DND-41 (cell line): ENCODE measurements around the gene LRGUK.

Experiments used
- ATAC-seq: fragments of 200-7000 bp; cut with Tn5 transposase; 3 replicates; pipeline ENCODE4 v1.9.1; 2021; ENCODE audit warnings: low read depth; ENCODE audit not compliant: insufficient read depth
- DNase-seq: peaks from one replicate; pipeline ENCODE4 v3.0.0-alpha.2; 2020
- H2AFZ ChIP-seq: 2 replicates; pipeline ENCODE4 v1.6.0; 2012; ENCODE audit warnings: low read depth, low read length
- H3K27ac ChIP-seq: 2 replicates; pipeline ENCODE4 v1.5.1; 2012; ENCODE audit warnings: low read length, inconsistent platforms
- H3K27me3 ChIP-seq: fragments of 200-600 bp; sonication (generic); 2 replicates; pipeline ENCODE4 v1.6.0; 2012; ENCODE audit warnings: low read length, mild to moderate bottlenecking, inconsistent platforms; ENCODE audit not compliant: insufficient read depth, poor library complexity
- H3K36me3 ChIP-seq: 2 replicates; pipeline ENCODE4 v1.5.1; 2012; ENCODE audit warnings: low read length, inconsistent platforms; ENCODE audit not compliant: insufficient read depth
- H3K4me1 ChIP-seq: 2 replicates; pipeline ENCODE4 v1.5.1; 2012; ENCODE audit warnings: mild to moderate bottlenecking, low read length; ENCODE audit not compliant: insufficient read depth
- H3K4me2 ChIP-seq: 2 replicates; pipeline ENCODE4 v1.6.0; 2012; ENCODE audit warnings: mild to moderate bottlenecking, moderate library complexity, low read length, inconsistent platforms; ENCODE audit not compliant: insufficient read depth
- H3K4me3 ChIP-seq, 2 experiments: fragments of 200-600 bp in 1 of 2; shearing (Covaris generic) in 1 of 2; 2 replicates each; pipeline ENCODE4 v1.5.1; 2012 to 2016; ENCODE audit warnings: inconsistent platforms in 2 of 2, low read length in 2 of 2, mild to moderate bottlenecking in 2 of 2, low read depth in 1 of 2, moderate library complexity in 1 of 2
- H3K79me2 ChIP-seq: 2 replicates; pipeline ENCODE4 v1.6.0; 2012; ENCODE audit warnings: low read length, inconsistent platforms; ENCODE audit not compliant: insufficient read depth
- H3K9ac ChIP-seq: 2 replicates; pipeline ENCODE4 v1.6.0; 2012; ENCODE audit warnings: low read depth, mild to moderate bottlenecking, inconsistent platforms, low read length, moderate library complexity
- H3K9me3 ChIP-seq: 2 replicates; pipeline ENCODE4 v1.5.1; 2012; ENCODE audit warnings: low read length, moderate library complexity, mild to moderate bottlenecking, inconsistent platforms; ENCODE audit not compliant: insufficient read depth, severe bottlenecking
- H4K20me1 ChIP-seq: 2 replicates; pipeline ENCODE4 v1.6.0; 2012; ENCODE audit warnings: low read length; ENCODE audit not compliant: insufficient read depth
- CTCF ChIP-seq: IDR thresholded peaks from 2 replicates; pipeline ENCODE4 v1.5.1; 2012; ENCODE audit warnings: borderline replicate concordance, low read length, moderate library complexity, mild to moderate bottlenecking; ENCODE audit not compliant: poor library complexity, severe bottlenecking; ENCODE audit errors: extremely low read depth
- EZH2 ChIP-seq: IDR thresholded peaks from 3 replicates; pipeline ENCODE4 v1.6.1; 2012; ENCODE audit warnings: borderline replicate concordance, low read depth, mild to moderate bottlenecking, moderate library complexity, low read length, inconsistent platforms; ENCODE audit not compliant: severe bottlenecking

Gene LRGUK

GRCh38 chr7:134201569-134202261, 74.6 kb downstream of the LRGUK start:
- no peak overlapping the region for H3K27ac ChIP-seq
- ATAC-seq (no peak), DNase-seq (no peak)
- H4K20me1 ChIP-seq, result no peaks in the 10 kb centered on the region
- no peaks in the 10 kb centered on the region for H3K27me3 ChIP-seq
- H3K36me3 ChIP-seq, result no peaks in the 10 kb centered on the region
- TF ChIP-seq EZH2 (no peak), CTCF (no peak)
- H3K4me1 ChIP-seq, result peaks cover 7% of the 10 kb centered on the region; the same call in 1 of the 2 replicates
- H3K79me2 ChIP-seq, result no peaks in the 10 kb centered on the region
- no peak overlapping the region for H3K9ac ChIP-seq
- no peak overlapping the region for H3K4me3 ChIP-seq
- no peak overlapping the region for H2AFZ ChIP-seq
- no peak overlapping the region for H3K4me2 ChIP-seq
- no peaks in the 10 kb centered on the region for H3K9me3 ChIP-seq

GRCh38 chr7:134203186-134203889, 76.2 kb downstream of the LRGUK start:
- H3K9ac ChIP-seq, result no peak overlapping the region
- no peaks in the 10 kb centered on the region for H3K27me3 ChIP-seq
- ATAC-seq (no peak), DNase-seq (no peak)
- peaks cover 7% of the 10 kb centered on the region; the same call in 1 of the 2 replicates for H3K4me1 ChIP-seq
- H3K36me3 ChIP-seq, result no peaks in the 10 kb centered on the region
- H2AFZ ChIP-seq, result no peak overlapping the region
- H3K4me3 ChIP-seq, result no peak overlapping the region
- H3K4me2 ChIP-seq, result no peak overlapping the region
- no peaks in the 10 kb centered on the region for H3K9me3 ChIP-seq
- H3K27ac ChIP-seq, result no peak overlapping the region
- H3K79me2 ChIP-seq, result no peaks in the 10 kb centered on the region
- TF ChIP-seq CTCF, result no peak
- no peak for TF ChIP-seq EZH2
- no peaks in the 10 kb centered on the region for H4K20me1 ChIP-seq

GRCh38 chr7:134209322-134210015, 82.3 kb downstream of the LRGUK start:
- no peaks in the 10 kb centered on the region for H3K4me1 ChIP-seq
- TF ChIP-seq EZH2, result no peak
- no peaks in the 10 kb centered on the region for H3K79me2 ChIP-seq
- H3K9me3 ChIP-seq, result no peaks in the 10 kb centered on the region
- ATAC-seq (no peak), DNase-seq (no peak)
- H3K4me3 ChIP-seq, result no peak overlapping the region
- H3K4me2 ChIP-seq, result no peak overlapping the region
- H4K20me1 ChIP-seq, result no peaks in the 10 kb centered on the region
- H3K9ac ChIP-seq, result no peak overlapping the region
- H3K36me3 ChIP-seq, result no peaks in the 10 kb centered on the region
- H2AFZ ChIP-seq, result no peak overlapping the region
- H3K27me3 ChIP-seq, result peaks cover 3% of the 10 kb centered on the region
- H3K27ac ChIP-seq, result no peak overlapping the region

GRCh38 chr7:134210227-134210626, 83.1 kb downstream of the LRGUK start:
- no peak overlapping the region for H3K27ac ChIP-seq
- TF ChIP-seq EZH2, result no peak
- TF ChIP-seq CTCF, result no peak
- DNase-seq (no peak), ATAC-seq (no peak)
- no peaks in the 10 kb centered on the region for H4K20me1 ChIP-seq
- H3K4me3 ChIP-seq, result no peak overlapping the region
- no peaks in the 10 kb centered on the region for H3K4me1 ChIP-seq
- H3K9me3 ChIP-seq, result no peaks in the 10 kb centered on the region
- H3K79me2 ChIP-seq, result no peaks in the 10 kb centered on the region
- H3K9ac ChIP-seq, result no peak overlapping the region
- no peaks in the 10 kb centered on the region for H3K36me3 ChIP-seq
- H3K4me2 ChIP-seq, result no peak overlapping the region
- H3K27me3 ChIP-seq, result peaks cover 3% of the 10 kb centered on the region
- no peak overlapping the region for H2AFZ ChIP-seq
